Endothelial cell (in vitro differentiated cells): ENCODE results near the gene KCNIP4. TPM values are rescaled to one million over a fixed set of nuclear protein-coding genes. Genes with fewer than 3 reads are reported as not detected.

Experiments
- DNase-seq: peaks from one replicate; pipeline ENCODE4 v3.0.0; 2021; ENCODE audit warnings: low spot score
- H3K27ac Mint-ChIP-seq: one replicate; pipeline ENCODE4 v1.8.0; 2021; ENCODE audit warnings: mixed read lengths, inconsistent platforms; ENCODE audit not compliant: unreplicated experiment
- H3K27me3 Mint-ChIP-seq: one replicate; pipeline ENCODE4 v1.8.0; 2021; ENCODE audit warnings: mild to moderate bottlenecking, moderate library complexity, mixed read lengths, inconsistent platforms; ENCODE audit not compliant: unreplicated experiment
- H3K36me3 Mint-ChIP-seq: one replicate; pipeline ENCODE4 v1.8.0; 2021; ENCODE audit warnings: mild to moderate bottlenecking, low read depth, mixed read lengths, inconsistent platforms; ENCODE audit not compliant: unreplicated experiment
- H3K4me1 Mint-ChIP-seq: one replicate; pipeline ENCODE4 v1.8.0; 2021; ENCODE audit warnings: mild to moderate bottlenecking, mixed read lengths, inconsistent platforms; ENCODE audit not compliant: unreplicated experiment
- H3K4me3 Mint-ChIP-seq: one replicate; pipeline ENCODE4 v1.8.0; 2021; ENCODE audit warnings: mild to moderate bottlenecking, mixed read lengths, inconsistent platforms; ENCODE audit not compliant: unreplicated experiment
- H3K9me3 Mint-ChIP-seq: one replicate; pipeline ENCODE4 v1.8.0; 2021; ENCODE audit warnings: mixed read lengths, inconsistent platforms; ENCODE audit not compliant: unreplicated experiment
- total RNA-seq: library from RNA; stranded (reverse); fragmentation: NEBNext Ultra II Directional; extraction: Animal tissue kit (Norgen Biotek cat#: 25700); gene quantifications from one replicate; pipeline ENCODE4 v1.2.1, GENCODE V29; 2021; ENCODE audit not compliant: unreplicated experiment
- TF ChIP-seq, protein P1 (sequence below): fragments of 200-600 bp; sonication (generic); IDR thresholded peaks from one replicate; pipeline ENCODE4 v1.5.0; 2021; ENCODE audit warnings: antibody characterized with exemption; ENCODE audit not compliant: unreplicated experiment

KCNIP4 gene
- total RNA-seq, 1 donor from 2014 or later = 0.31 TPM

DNA sequence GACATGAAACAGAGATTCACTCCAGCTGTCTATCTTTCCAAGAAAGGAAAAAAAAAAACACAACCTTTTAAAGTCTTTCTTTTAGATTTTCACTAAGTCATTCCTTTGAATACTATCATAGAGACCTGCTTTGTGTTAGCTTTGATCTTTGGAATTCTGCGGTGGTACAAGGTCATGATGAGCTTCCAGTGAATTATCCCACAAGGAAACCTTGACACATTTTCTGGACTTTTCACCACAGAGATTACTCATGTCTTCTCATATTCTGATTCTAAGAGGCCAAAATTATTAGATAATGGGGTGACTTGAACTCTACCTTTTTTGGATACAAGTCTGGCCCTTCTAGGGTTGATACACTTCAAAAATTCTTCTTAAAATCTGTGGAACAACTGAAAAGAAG, 1046.7 kb downstream of the KCNIP4 start:
- Mint-ChIP-seq H3K27me3 (no peaks in the 10 kb centered on the region), H3K4me1 (no peaks in the 10 kb centered on the region)

DNA sequence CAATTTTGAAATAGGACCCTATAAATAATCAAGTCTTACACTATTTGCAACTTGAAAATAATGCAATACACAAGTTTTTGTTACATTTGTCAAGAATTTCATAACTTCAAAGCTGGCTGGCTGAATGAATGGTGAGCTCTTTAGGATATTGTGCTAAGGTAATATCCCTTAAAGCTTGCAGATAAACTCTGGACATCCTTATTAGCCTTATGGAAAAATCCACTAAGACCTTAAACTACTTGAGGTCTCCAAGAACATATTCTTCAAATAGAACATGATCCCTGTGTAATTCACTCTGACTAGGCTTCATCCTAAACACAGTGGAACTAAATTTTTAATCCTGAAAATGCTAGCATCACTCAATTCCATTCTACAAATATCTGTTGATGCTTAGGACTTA, 1049.0 kb downstream of the KCNIP4 start:
- no peaks in the 10 kb centered on the region for H3K4me1 Mint-ChIP-seq
- no peaks in the 10 kb centered on the region for H3K36me3 Mint-ChIP-seq
- no peak overlapping the region for H3K27ac Mint-ChIP-seq
- no peak for DNase-seq
- TF ChIP-seq, protein P1, sequence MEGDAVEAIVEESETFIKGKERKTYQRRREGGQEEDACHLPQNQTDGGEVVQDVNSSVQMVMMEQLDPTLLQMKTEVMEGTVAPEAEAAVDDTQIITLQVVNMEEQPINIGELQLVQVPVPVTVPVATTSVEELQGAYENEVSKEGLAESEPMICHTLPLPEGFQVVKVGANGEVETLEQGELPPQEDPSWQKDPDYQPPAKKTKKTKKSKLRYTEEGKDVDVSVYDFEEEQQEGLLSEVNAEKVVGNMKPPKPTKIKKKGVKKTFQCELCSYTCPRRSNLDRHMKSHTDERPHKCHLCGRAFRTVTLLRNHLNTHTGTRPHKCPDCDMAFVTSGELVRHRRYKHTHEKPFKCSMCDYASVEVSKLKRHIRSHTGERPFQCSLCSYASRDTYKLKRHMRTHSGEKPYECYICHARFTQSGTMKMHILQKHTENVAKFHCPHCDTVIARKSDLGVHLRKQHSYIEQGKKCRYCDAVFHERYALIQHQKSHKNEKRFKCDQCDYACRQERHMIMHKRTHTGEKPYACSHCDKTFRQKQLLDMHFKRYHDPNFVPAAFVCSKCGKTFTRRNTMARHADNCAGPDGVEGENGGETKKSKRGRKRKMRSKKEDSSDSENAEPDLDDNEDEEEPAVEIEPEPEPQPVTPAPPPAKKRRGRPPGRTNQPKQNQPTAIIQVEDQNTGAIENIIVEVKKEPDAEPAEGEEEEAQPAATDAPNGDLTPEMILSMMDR = no peak
- no peaks in the 10 kb centered on the region for H3K9me3 Mint-ChIP-seq
- H3K4me3 Mint-ChIP-seq = no peak overlapping the region
- no peaks in the 10 kb centered on the region for H3K27me3 Mint-ChIP-seq

More for the DNA sequence above, 1046.7 kb downstream of the KCNIP4 start:
- H3K9me3 Mint-ChIP-seq = no peaks in the 10 kb centered on the region
- no peak overlapping the region for H3K27ac Mint-ChIP-seq
- H3K36me3 Mint-ChIP-seq = no peaks in the 10 kb centered on the region
- no peak overlapping the region for H3K4me3 Mint-ChIP-seq
- no peak for DNase-seq
- TF ChIP-seq, protein P1 = no peak

DNA sequence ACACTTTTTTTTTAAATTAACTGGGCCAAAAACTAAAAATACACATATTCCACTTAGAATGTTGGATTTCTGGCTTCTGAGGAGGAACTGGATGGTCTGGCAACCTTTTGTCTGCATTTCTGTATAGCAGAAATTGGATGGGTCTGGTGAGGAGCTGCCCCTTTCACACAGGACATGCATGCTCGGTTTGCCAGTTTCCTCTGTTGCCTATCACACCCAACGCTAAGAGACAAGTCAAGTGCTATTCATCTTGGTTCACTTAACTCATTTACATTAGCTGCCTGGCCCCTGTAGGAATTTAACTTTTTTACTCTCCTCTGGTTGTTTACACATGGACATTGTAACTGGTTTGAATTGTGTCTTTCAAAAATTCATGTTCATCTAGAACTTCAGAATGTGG, 1052.6 kb downstream of the KCNIP4 start:
- no peak for DNase-seq
- H3K27ac Mint-ChIP-seq = no peak overlapping the region
- TF ChIP-seq, protein P1 = no peak
- H3K4me1 Mint-ChIP-seq = no peaks in the 10 kb centered on the region
- H3K27me3 Mint-ChIP-seq = peaks cover 1% of the 10 kb centered on the region
- H3K9me3 Mint-ChIP-seq = no peaks in the 10 kb centered on the region
- no peaks in the 10 kb centered on the region for H3K36me3 Mint-ChIP-seq
- no peak overlapping the region for H3K4me3 Mint-ChIP-seq

DNA sequence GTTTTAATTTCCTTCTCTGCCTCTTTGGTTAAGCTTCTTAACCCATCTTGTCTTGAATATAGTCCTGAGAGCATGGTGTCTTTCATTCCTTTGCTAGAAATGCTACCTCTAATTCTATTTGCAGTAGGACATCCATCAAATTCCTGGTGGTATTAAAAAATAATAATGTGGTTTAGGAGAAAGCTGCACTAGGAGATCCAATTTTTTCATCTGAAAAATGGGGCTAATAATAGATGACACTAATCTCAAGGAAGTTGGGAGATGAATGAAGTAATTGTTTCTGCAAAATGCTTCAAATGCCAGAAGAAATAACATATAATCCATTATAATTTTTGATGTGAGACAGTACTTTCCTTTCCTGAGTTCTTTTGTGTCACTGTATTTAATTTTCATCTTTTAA, 1053.4 kb downstream of the KCNIP4 start:
- H3K4me1 Mint-ChIP-seq = no peaks in the 10 kb centered on the region
- no peak overlapping the region for H3K4me3 Mint-ChIP-seq
- H3K27ac Mint-ChIP-seq = no peak overlapping the region
- peaks cover 1% of the 10 kb centered on the region for H3K27me3 Mint-ChIP-seq
- no peaks in the 10 kb centered on the region for H3K36me3 Mint-ChIP-seq
- DNase-seq = no peak
- no peaks in the 10 kb centered on the region for H3K9me3 Mint-ChIP-seq
- TF ChIP-seq, protein P1 = no peak

DNA sequence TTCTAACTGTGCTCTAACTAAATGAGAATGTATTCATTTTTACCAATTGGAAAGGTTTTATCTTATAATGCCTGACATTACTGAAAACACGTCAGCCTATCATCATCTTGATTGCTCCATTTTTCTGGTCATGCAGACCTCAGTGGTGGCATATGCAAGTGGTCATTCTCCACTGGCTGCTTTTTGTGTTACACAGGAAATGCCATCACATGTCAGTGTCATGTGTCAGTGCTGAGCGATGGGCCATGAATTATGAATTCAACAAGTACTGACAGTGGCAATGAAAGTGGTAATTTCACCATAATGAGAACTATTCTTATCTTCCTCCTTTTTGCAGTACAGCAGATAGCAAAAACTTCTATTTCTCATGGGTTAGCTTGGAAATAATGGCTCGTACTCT, 1057.8 kb downstream of the KCNIP4 start:
- DNase-seq = no peak
- H3K4me1 Mint-ChIP-seq = no peaks in the 10 kb centered on the region
- no peak overlapping the region for H3K27ac Mint-ChIP-seq
- TF ChIP-seq, protein P1 = no peak
- H3K27me3 Mint-ChIP-seq = peaks cover 1% of the 10 kb centered on the region
- H3K36me3 Mint-ChIP-seq = no peaks in the 10 kb centered on the region
- no peaks in the 10 kb centered on the region for H3K9me3 Mint-ChIP-seq
- H3K4me3 Mint-ChIP-seq = no peak overlapping the region
